IMR-90 (cell line): ENCODE measurements around the gene KLF13. TPM values are rescaled to one million over a fixed set of nuclear protein-coding genes. Genes with fewer than 3 reads are reported as not detected.

Experiments
- ATAC-seq: fragments of 200-7000 bp; cut with Tn5 transposase; 2 replicates; pipeline ENCODE4 v1.9.1; 2020; ENCODE audit warnings: low read depth, mild to moderate bottlenecking, moderate library complexity
- BruUV-seq: library from RNA; stranded (reverse); fragments of 400-500 nt; replicated peaks from 2 replicates; lab custom pipeline; 2021; lab: Mats Ljungman, UMichigan
- CTCF ChIA-PET: fragments of 300-600 bp; formaldehyde crosslinking; extraction: SDS; loops from one replicate; lab custom pipeline; 2021; ENCODE audit warnings: antibody characterized with exemption; lab: Yijun Ruan, JAX
- POLR2A ChIA-PET: fragments of 300-600 bp; sonication (Branson Sonifier 250); formaldehyde crosslinking; loops from one replicate; lab custom pipeline; 2022; ENCODE audit warnings: antibody characterized with exemption; ENCODE audit not compliant: unreplicated experiment; lab: Charles Lee
- DNase-seq: peaks from one replicate; pipeline ENCODE4 v3.0.0; 2013
- H2AFZ ChIP-seq: replicated peaks from 2 replicates; pipeline ENCODE3; 2013; ENCODE audit warnings: low read length, mild to moderate bottlenecking; ENCODE audit not compliant: poor library complexity
- H2AK5ac ChIP-seq: 2 replicates; pipeline ENCODE4 v1.6.1; 2013; ENCODE audit warnings: low read depth, low read length, inconsistent platforms
- H2AK9ac ChIP-seq: replicated peaks from 2 replicates; pipeline ENCODE3; 2013; ENCODE audit warnings: mild to moderate bottlenecking, low read depth, low read length, moderate library complexity; ENCODE audit not compliant: poor library complexity
- H2BK120ac ChIP-seq: 2 replicates; pipeline ENCODE4 v1.6.1; 2013; ENCODE audit warnings: low read depth, low read length, inconsistent platforms
- H2BK15ac ChIP-seq: 3 replicates; pipeline ENCODE4 v1.6.1; 2013; ENCODE audit warnings: low read depth, low read length, inconsistent platforms
- H2BK20ac ChIP-seq: 2 replicates; pipeline ENCODE4 v1.6.1; 2013; ENCODE audit warnings: low read depth, mild to moderate bottlenecking, inconsistent platforms, low read length, moderate library complexity
- H2BK5ac ChIP-seq: 2 replicates; pipeline ENCODE4 v1.6.1; 2013; ENCODE audit warnings: mild to moderate bottlenecking, low read depth, low read length, inconsistent platforms; ENCODE audit not compliant: poor library complexity, severe bottlenecking
- H3K14ac ChIP-seq: replicated peaks from 2 replicates; pipeline ENCODE4 v1.6.1; 2013; ENCODE audit warnings: low read depth, low read length, inconsistent platforms
- H3K18ac ChIP-seq: 2 replicates; pipeline ENCODE4 v1.6.1; 2013; ENCODE audit warnings: low read depth, low read length, control low read depth
- H3K23ac ChIP-seq: 2 replicates; pipeline ENCODE4 v1.6.1; 2013; ENCODE audit warnings: low read depth, low read length, inconsistent platforms
- H3K27ac ChIP-seq: 2 replicates; pipeline ENCODE4 v1.5.1; 2013; ENCODE audit warnings: mild to moderate bottlenecking, control low read depth, low read length; ENCODE audit not compliant: insufficient read depth
- H3K27me3 ChIP-seq: 2 replicates; pipeline ENCODE4 v1.6.1; 2013; ENCODE audit warnings: low read length; ENCODE audit not compliant: control insufficient read depth, insufficient read depth
- H3K36me3 ChIP-seq: 2 replicates; pipeline ENCODE4 v1.6.1; 2013; ENCODE audit warnings: low read length, mixed read lengths; ENCODE audit not compliant: control insufficient read depth, insufficient read depth
- H3K4ac ChIP-seq: 2 replicates; pipeline ENCODE4 v1.6.1; 2013; ENCODE audit warnings: low read depth, low read length, inconsistent platforms
- H3K4me1 ChIP-seq: 2 replicates; pipeline ENCODE4 v1.6.1; 2013; ENCODE audit warnings: low read length, mixed read lengths; ENCODE audit not compliant: control insufficient read depth, insufficient read depth
- H3K4me2 ChIP-seq: 2 replicates; pipeline ENCODE4 v1.6.1; 2013; ENCODE audit warnings: low read depth, mild to moderate bottlenecking, control low read depth, low read length, moderate library complexity
- H3K4me3 ChIP-seq: 2 replicates; pipeline ENCODE4 v1.5.1; 2013; ENCODE audit warnings: low read depth, mild to moderate bottlenecking, control low read depth, low read length, moderate library complexity; ENCODE audit not compliant: insufficient read depth
- H3K56ac ChIP-seq: 2 replicates; pipeline ENCODE4 v1.6.1; 2013; ENCODE audit warnings: low read length, inconsistent platforms; ENCODE audit not compliant: insufficient read depth; ENCODE audit errors: extremely low read depth
- H3K79me1 ChIP-seq, 2 experiments: 2 replicates each; pipeline ENCODE4 v1.6.1; 2013; ENCODE audit warnings: low read length in 2 of 2, inconsistent platforms in 1 of 2, low read depth in 1 of 2
- H3K9ac ChIP-seq: 2 replicates; pipeline ENCODE4 v1.6.1; 2013; ENCODE audit warnings: low read depth, low read length, control low read depth
- H3K9me1 ChIP-seq: 2 replicates; pipeline ENCODE4 v1.6.1; 2013; ENCODE audit warnings: low read length, inconsistent platforms; ENCODE audit not compliant: insufficient read depth
- H3K9me3 ChIP-seq: 2 replicates; pipeline ENCODE4 v1.6.1; 2013; ENCODE audit warnings: low read length; ENCODE audit not compliant: control insufficient read depth, insufficient read depth
- H4K20me1 ChIP-seq: 2 replicates; pipeline ENCODE4 v1.6.1; 2013; ENCODE audit warnings: low read length, inconsistent platforms; ENCODE audit not compliant: insufficient read depth
- H4K5ac ChIP-seq: 2 replicates; pipeline ENCODE4 v1.6.1; 2013; ENCODE audit warnings: mild to moderate bottlenecking, low read depth, low read length, control low read depth
- H4K8ac ChIP-seq, 2 experiments: 2 replicates each; pipeline ENCODE4 v1.6.1; 2013; ENCODE audit warnings: low read depth in 2 of 2, low read length in 2 of 2, control low read depth in 1 of 2, inconsistent platforms in 1 of 2
- H4K91ac ChIP-seq: 2 replicates; pipeline ENCODE4 v1.6.1; 2013; ENCODE audit warnings: low read depth, low read length, inconsistent platforms; ENCODE audit not compliant: insufficient read depth
- BHLHE40 ChIP-seq: fragments of 150-350 bp; IDR thresholded peaks from 2 replicates; pipeline ENCODE4 v1.6.1; 2016; ENCODE audit warnings: mild to moderate bottlenecking, low read depth, low read length
- CEBPB ChIP-seq: IDR thresholded peaks from 2 replicates; pipeline ENCODE4 v1.6.1; 2012; ENCODE audit warnings: low read depth, low read length, improper control_type of control experiment
- CHD1 ChIP-seq: IDR thresholded peaks from 2 replicates; pipeline ENCODE4 v1.6.1; 2012; ENCODE audit warnings: low read depth, low read length, improper control_type of control experiment
- FOS ChIP-seq: fragments of 150-350 bp; IDR thresholded peaks from 2 replicates; pipeline ENCODE4 v1.6.1; 2016; ENCODE audit warnings: low read depth, low read length
- MAFK ChIP-seq: IDR thresholded peaks from 2 replicates; pipeline ENCODE4 v1.6.1; 2012; ENCODE audit warnings: low read depth, low read length, improper control_type of control experiment
- MAZ ChIP-seq: IDR thresholded peaks from 2 replicates; pipeline ENCODE4 v1.6.1; 2012; ENCODE audit warnings: low read depth, mild to moderate bottlenecking, low read length, improper control_type of control experiment, moderate library complexity, borderline replicate concordance
- MXI1 ChIP-seq: IDR thresholded peaks from 2 replicates; pipeline ENCODE4 v1.6.1; 2012; ENCODE audit warnings: low read depth, mild to moderate bottlenecking, low read length, moderate library complexity, borderline replicate concordance
- NFE2L2 ChIP-seq: fragments of 150-350 bp; IDR thresholded peaks from 2 replicates; pipeline ENCODE4 v1.6.1; 2016; ENCODE audit warnings: low read depth, mild to moderate bottlenecking, low read length
- POLR2A ChIP-seq: IDR thresholded peaks from 2 replicates; pipeline ENCODE4 v1.6.1; 2012; ENCODE audit warnings: mild to moderate bottlenecking, low read depth, low read length
- RAD21 ChIP-seq: IDR thresholded peaks from 2 replicates; pipeline ENCODE4 v1.6.1; 2012; ENCODE audit warnings: low read length, improper control_type of control experiment
- RCOR1 ChIP-seq: IDR thresholded peaks from 2 replicates; pipeline ENCODE4 v1.6.1; 2012; ENCODE audit warnings: mild to moderate bottlenecking, low read length, improper control_type of control experiment; ENCODE audit not compliant: insufficient replicate concordance
- RFX5 ChIP-seq: IDR thresholded peaks from 2 replicates; pipeline ENCODE4 v1.8.0; 2012; ENCODE audit warnings: low read depth, mild to moderate bottlenecking, low read length, moderate library complexity
- SMC3 ChIP-seq: fragments of 150-350 bp; IDR thresholded peaks from 2 replicates; pipeline ENCODE4 v1.6.1; 2016; ENCODE audit warnings: low read depth, mild to moderate bottlenecking, antibody characterized with exemption, low read length, moderate library complexity
- USF2 ChIP-seq: fragments of 150-350 bp; IDR thresholded peaks from 2 replicates; pipeline ENCODE4 v1.6.1; 2017; ENCODE audit warnings: mild to moderate bottlenecking, antibody characterized with exemption, low read length, low read depth
- WGBS, 2 experiments: methylation state at CpG; one replicate each; pipeline versions ENCODE4 v1.1.5 to v1.1.7; 2013; ENCODE audit warnings: missing lambda C conversion rate in 2 of 2; ENCODE audit not compliant: insufficient read length in 1 of 2; ENCODE audit errors: extremely low coverage in 2 of 2; 5-methylcytosine and 5-hydroxymethylcytosine counted together
- dilution Hi-C: fragments of 300-500 bp; cut with HindIII; formaldehyde crosslinking; loops from one replicate; pipeline ENCODE4 v1.14.3; 2018; ENCODE audit warnings: low sequenced_read_pairs; ENCODE audit not compliant: unreplicated experiment
- in situ Hi-C: fragments of 300-500 bp; cut with MboI; formaldehyde crosslinking; loops from 3 replicates; pipeline ENCODE4 v1.14.3; 2019; ENCODE audit warnings: low sequenced_read_pairs, inconsistent platforms, mixed read lengths
- intact Hi-C: fragments of 100-400 bp; cut with micrococcal nuclease; formaldehyde crosslinking; loops from 2 replicates; pipeline ENCODE4 v1.10.0; 2022
- polyA plus RNA-seq, 3 experiments: library from polyadenylated mRNA; depleted of rRNA; stranded (reverse); fragments of >200 nt; gene quantifications; 2 replicates each; pipeline ENCODE4 v1.2.3, GENCODE V29; 2012; ENCODE audit warnings: low replicate concordance in 1 of 3
- total RNA-seq: library from RNA; depleted of rRNA; stranded (reverse); fragments of >200 nt; gene quantifications from 2 replicates; pipeline ENCODE4 v1.2.3, GENCODE V29; 2012
- TF ChIP-seq, protein P1 (sequence below): conservative IDR thresholded peaks from 2 replicates; pipeline ENCODE4 v1.5.1; 2012; ENCODE audit warnings: mild to moderate bottlenecking, low read depth, low read length, improper control_type of control experiment
- TF ChIP-seq, protein P2 (sequence below): fragments of 150-350 bp; IDR thresholded peaks from 2 replicates; pipeline ENCODE4 v1.6.1; 2016; ENCODE audit warnings: low read depth, mild to moderate bottlenecking, low read length, moderate library complexity, borderline replicate concordance

KLF13 gene
- total and polyA plus RNA-seq, 2 of the 4 experiments (the other 2 are of a cell fraction), result 9.5 to 10.6 TPM

GRCh38 chr15:31344823-31345605, 18.4 kb downstream of the KLF13 start:
- CTCF ChIA-PET, result no interaction called here
- no peak overlapping the region for H3K27ac ChIP-seq
- peaks cover 4% of the 10 kb centered on the region for H3K4me1 ChIP-seq

More at GRCh38 chr15:31344823-31345605, 18.4 kb downstream of the KLF13 start:
- DNase-seq (no peak), ATAC-seq (no peak)
- dilution Hi-C loops (no loop called here), in situ Hi-C loops (no loop called here), intact Hi-C loops (no loop called here)
- H3K4me2 ChIP-seq, result no peak overlapping the region
- H2BK15ac ChIP-seq, result no peak overlapping the region
- no peak overlapping the region for H2AK5ac ChIP-seq
- no peak overlapping the region for H2BK5ac ChIP-seq
- H4K91ac ChIP-seq, result no peak overlapping the region
- peaks cover 25% of the 10 kb centered on the region for H3K9me1 ChIP-seq
- no peak overlapping the region for H2BK20ac ChIP-seq
- BruUV-seq, result no TSS peak
- H3K23ac ChIP-seq, result no peak overlapping the region
- H3K27me3 ChIP-seq, result no peaks in the 10 kb centered on the region
- no peaks in the 10 kb centered on the region for H3K9me3 ChIP-seq
- peaks cover 18 to 97% of the 10 kb centered on the region in 2 experiments for H3K79me1 ChIP-seq
- no peak overlapping the region for H3K4ac ChIP-seq
- no peak overlapping the region for H3K18ac ChIP-seq
- peaks cover 90% of the 10 kb centered on the region for H4K20me1 ChIP-seq
- POLR2A ChIA-PET, result no interaction called here
- H4K8ac ChIP-seq, result no peak overlapping the region
- H3K36me3 ChIP-seq, result no peaks in the 10 kb centered on the region
- no peak overlapping the region for H3K56ac ChIP-seq
- no peak overlapping the region for H2AFZ ChIP-seq
- no peak overlapping the region for H4K5ac ChIP-seq
- no peak overlapping the region for H2BK120ac ChIP-seq
- H3K9ac ChIP-seq, result no peak overlapping the region
- no peak for TF ChIP-seq SMC3
- no peak for TF ChIP-seq CEBPB
- TF ChIP-seq NFE2L2, result no peak
- TF ChIP-seq, protein P1, sequence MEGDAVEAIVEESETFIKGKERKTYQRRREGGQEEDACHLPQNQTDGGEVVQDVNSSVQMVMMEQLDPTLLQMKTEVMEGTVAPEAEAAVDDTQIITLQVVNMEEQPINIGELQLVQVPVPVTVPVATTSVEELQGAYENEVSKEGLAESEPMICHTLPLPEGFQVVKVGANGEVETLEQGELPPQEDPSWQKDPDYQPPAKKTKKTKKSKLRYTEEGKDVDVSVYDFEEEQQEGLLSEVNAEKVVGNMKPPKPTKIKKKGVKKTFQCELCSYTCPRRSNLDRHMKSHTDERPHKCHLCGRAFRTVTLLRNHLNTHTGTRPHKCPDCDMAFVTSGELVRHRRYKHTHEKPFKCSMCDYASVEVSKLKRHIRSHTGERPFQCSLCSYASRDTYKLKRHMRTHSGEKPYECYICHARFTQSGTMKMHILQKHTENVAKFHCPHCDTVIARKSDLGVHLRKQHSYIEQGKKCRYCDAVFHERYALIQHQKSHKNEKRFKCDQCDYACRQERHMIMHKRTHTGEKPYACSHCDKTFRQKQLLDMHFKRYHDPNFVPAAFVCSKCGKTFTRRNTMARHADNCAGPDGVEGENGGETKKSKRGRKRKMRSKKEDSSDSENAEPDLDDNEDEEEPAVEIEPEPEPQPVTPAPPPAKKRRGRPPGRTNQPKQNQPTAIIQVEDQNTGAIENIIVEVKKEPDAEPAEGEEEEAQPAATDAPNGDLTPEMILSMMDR, result no peak
- TF ChIP-seq CHD1, result no peak
- no peak for TF ChIP-seq POLR2A
- no peak for TF ChIP-seq MAZ
- TF ChIP-seq RFX5, result no peak
- TF ChIP-seq MAFK, result no peak
- TF ChIP-seq RAD21, result no peak
- no peak for TF ChIP-seq BHLHE40
- TF ChIP-seq RCOR1, result no peak
- TF ChIP-seq, protein P2, sequence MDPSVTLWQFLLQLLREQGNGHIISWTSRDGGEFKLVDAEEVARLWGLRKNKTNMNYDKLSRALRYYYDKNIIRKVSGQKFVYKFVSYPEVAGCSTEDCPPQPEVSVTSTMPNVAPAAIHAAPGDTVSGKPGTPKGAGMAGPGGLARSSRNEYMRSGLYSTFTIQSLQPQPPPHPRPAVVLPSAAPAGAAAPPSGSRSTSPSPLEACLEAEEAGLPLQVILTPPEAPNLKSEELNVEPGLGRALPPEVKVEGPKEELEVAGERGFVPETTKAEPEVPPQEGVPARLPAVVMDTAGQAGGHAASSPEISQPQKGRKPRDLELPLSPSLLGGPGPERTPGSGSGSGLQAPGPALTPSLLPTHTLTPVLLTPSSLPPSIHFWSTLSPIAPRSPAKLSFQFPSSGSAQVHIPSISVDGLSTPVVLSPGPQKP, result no peak
- TF ChIP-seq USF2, result no peak
- no peak for TF ChIP-seq FOS
- TF ChIP-seq MXI1, result no peak
- no peak overlapping the region for H3K14ac ChIP-seq
- H3K4me3 ChIP-seq, result no peak overlapping the region
- no peak overlapping the region for H2AK9ac ChIP-seq
- WGBS, 2 experiments, result 87% methylated on average over 3 of the region's 16 CpGs; no CpG with 5 or more reads in 1 of the 2 experiments
